Lung (tissue), 12 donors: Measurements from ENCODE around the gene TENM4. TPM values are rescaled to one million over a fixed set of nuclear protein-coding genes. Genes with fewer than 3 reads are reported as not detected.

Experiments
- ATAC-seq: fragments of 200-7000 bp; cut with Tn5 transposase; one replicate; pipeline ENCODE4 v1.9.1; 2020; ENCODE audit warnings: moderate number of reproducible peaks; ENCODE audit not compliant: insufficient read depth, low FRiP score
- DNase-seq, 3 donors: peaks; one replicate each; pipeline ENCODE4 v3.0.0-alpha.2; 2013 to 2017
- H3K27ac ChIP-seq, 2 donors: one replicate each; pipeline ENCODE4 v1.5.1; 2013; ENCODE audit warnings: mild to moderate bottlenecking in 2 of 2, moderate library complexity in 2 of 2, control low read depth in 1 of 2, inconsistent platforms in 1 of 2, low read depth in 1 of 2, low read length in 1 of 2
- H3K27me3 ChIP-seq, 3 donors: one replicate each; pipeline ENCODE4 v1.5.1; 2013; ENCODE audit warnings: low read length in 2 of 3; ENCODE audit not compliant: control insufficient read depth in 3 of 3, insufficient read depth in 3 of 3
- H3K36me3 ChIP-seq, 4 donors: one replicate each; pipeline ENCODE4 v1.5.1; 2013; ENCODE audit warnings: low read length in 4 of 4, mild to moderate bottlenecking in 1 of 4, moderate library complexity in 1 of 4; ENCODE audit not compliant: control insufficient read depth in 4 of 4, insufficient read depth in 4 of 4
- H3K4me1 ChIP-seq, 5 donors: one replicate each; pipeline ENCODE4 v1.5.1; 2013; ENCODE audit warnings: low read length in 5 of 5, mild to moderate bottlenecking in 2 of 5, moderate library complexity in 1 of 5; ENCODE audit not compliant: control insufficient read depth in 5 of 5, insufficient read depth in 5 of 5
- H3K4me3 ChIP-seq: one replicate; pipeline ENCODE4 v1.5.1; 2013; ENCODE audit warnings: mild to moderate bottlenecking, control low read depth, moderate library complexity
- H3K9ac ChIP-seq, 2 donors: one replicate each; pipeline ENCODE4 v1.5.1; 2013; ENCODE audit warnings: low read length in 2 of 2, control low read depth in 1 of 2; ENCODE audit not compliant: insufficient read depth in 1 of 2
- H3K9me3 ChIP-seq, 4 donors: one replicate each; pipeline ENCODE4 v1.5.1; 2013; ENCODE audit warnings: low read length in 3 of 4, mild to moderate bottlenecking in 1 of 4, moderate library complexity in 1 of 4; ENCODE audit not compliant: control insufficient read depth in 4 of 4, insufficient read depth in 3 of 4
- WGBS, 2 donors: extraction: QIAGEN DNeasy Blood & Tissue Kit; methylation state at CpG; one replicate each; pipeline ENCODE4 v1.1.7; 2013; 5-methylcytosine and 5-hydroxymethylcytosine counted together
- polyA plus RNA-seq, 2 donors: library from polyadenylated mRNA; stranded (reverse); fragments of 200-250 nt; gene quantifications; one replicate each; pipeline ENCODE4 v1.2.1, GENCODE V29; 2013
- total RNA-seq, 2 donors: library from RNA; depleted of rRNA in 1 of 2; stranded (reverse); fragments of >200 nt in 1 of 2; gene quantifications; one replicate each; pipeline ENCODE4 v1.2.1, GENCODE V29; 2014 to 2021
- TF ChIP-seq, protein P1 (sequence below): IDR thresholded peaks from 2 replicates; pipeline ENCODE4 v1.5.1; 2012; ENCODE audit warnings: mild to moderate bottlenecking; ENCODE audit errors: control extremely low read depth, extremely low read depth
- donor health status: control.
- donor health status: control.
- donor health status: Bipolar disorder and iron deficiency.
- donor health status: healthy.
- donor health status: DM: yes; HTN: yes; CAD: no.

The TENM4 gene
- total and polyA plus RNA-seq, 4 donors = 0.28 to 16.4 (median 3.2) TPM

- H3K27me3 ChIP-seq = peaks cover 0 to 16% (median 13%) of the 10 kb centered on the region in 3 donors
- WGBS, 2 donors = 42 to 44% methylated on average over 5 of the region's 5 CpGs
- no peak for ATAC-seq
- no peaks in the 10 kb centered on the region for H3K36me3 ChIP-seq
- H3K9me3 ChIP-seq = peaks cover 0 to 7% (median 1%) of the 10 kb centered on the region in 4 donors
- TF ChIP-seq, protein P1, sequence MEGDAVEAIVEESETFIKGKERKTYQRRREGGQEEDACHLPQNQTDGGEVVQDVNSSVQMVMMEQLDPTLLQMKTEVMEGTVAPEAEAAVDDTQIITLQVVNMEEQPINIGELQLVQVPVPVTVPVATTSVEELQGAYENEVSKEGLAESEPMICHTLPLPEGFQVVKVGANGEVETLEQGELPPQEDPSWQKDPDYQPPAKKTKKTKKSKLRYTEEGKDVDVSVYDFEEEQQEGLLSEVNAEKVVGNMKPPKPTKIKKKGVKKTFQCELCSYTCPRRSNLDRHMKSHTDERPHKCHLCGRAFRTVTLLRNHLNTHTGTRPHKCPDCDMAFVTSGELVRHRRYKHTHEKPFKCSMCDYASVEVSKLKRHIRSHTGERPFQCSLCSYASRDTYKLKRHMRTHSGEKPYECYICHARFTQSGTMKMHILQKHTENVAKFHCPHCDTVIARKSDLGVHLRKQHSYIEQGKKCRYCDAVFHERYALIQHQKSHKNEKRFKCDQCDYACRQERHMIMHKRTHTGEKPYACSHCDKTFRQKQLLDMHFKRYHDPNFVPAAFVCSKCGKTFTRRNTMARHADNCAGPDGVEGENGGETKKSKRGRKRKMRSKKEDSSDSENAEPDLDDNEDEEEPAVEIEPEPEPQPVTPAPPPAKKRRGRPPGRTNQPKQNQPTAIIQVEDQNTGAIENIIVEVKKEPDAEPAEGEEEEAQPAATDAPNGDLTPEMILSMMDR = no peak
- H3K27ac ChIP-seq = no peak overlapping the region
- H3K9ac ChIP-seq = no peak overlapping the region
- no peaks in the 10 kb centered on the region for H3K4me1 ChIP-seq
- H3K4me3 ChIP-seq = no peak overlapping the region
- peak in 1 of 3 donors; percentile 9 for DNase-seq
These were observed 6.4 kb upstream of the TENM4 start for GRCh38 chr11:79447038-79447786.

- Histone ChIP-seq H3K9me3 (peaks cover 0 to 7% (median 2%) of the 10 kb centered on the region in 4 donors), H3K4me1 (peaks cover 0 to 11% (median 0%) of the 10 kb centered on the region in 5 donors), H3K27me3 (peaks cover 3 to 24% (median 24%) of the 10 kb centered on the region in 3 donors), H3K36me3 (no peaks in the 10 kb centered on the region), H3K4me3 (no peak overlapping the region), H3K9ac (no peak overlapping the region), H3K27ac (no peak overlapping the region)
- WGBS, 2 donors = 51 to 71% methylated on average over 1 of the region's 1 CpG
- ATAC-seq (no peak), DNase-seq (no peak)
- TF ChIP-seq, protein P1 = no peak
These were observed 4.1 kb upstream of the TENM4 start for GRCh38 chr11:79444923-79445322.

DNA sequence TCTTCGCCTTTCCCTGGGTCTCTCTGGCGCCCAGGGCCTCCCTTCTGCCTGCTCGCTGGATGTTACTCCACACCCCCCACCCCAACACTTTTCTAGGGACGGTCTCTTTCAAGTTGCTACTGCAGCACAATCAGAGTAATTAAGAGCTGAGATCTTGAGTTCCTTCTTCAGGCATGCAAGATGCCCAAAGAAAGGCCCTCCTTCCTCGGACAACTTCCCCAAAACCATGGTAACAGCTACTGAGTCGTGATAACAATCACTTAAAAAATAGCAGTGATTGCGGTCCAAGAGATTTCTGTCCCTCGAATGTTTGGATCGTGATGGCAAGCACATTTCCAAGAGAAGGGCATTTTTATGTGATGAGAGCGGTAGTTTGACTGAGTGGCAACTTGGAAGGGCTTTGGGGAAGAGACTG, 638 bp upstream of the TENM4 start:
- H3K4me3 ChIP-seq = no peak overlapping the region
- H3K9ac ChIP-seq = peak overlapping the region in 1 of 2 donors; percentile 42
- DNase-seq (peak; percentile 51 to 76 (median 67)), ATAC-seq (no peak)
- H3K9me3 ChIP-seq = peaks cover 0 to 7% (median 2%) of the 10 kb centered on the region in 4 donors
- WGBS, 2 donors = 6 to 13% methylated on average over 10 of the region's 10 CpGs
- peaks cover 5 to 34% (median 18%) of the 10 kb centered on the region in 5 donors for H3K4me1 ChIP-seq
- TF ChIP-seq, protein P1 = no peak
- H3K27ac ChIP-seq = no peak overlapping the region
- no peaks in the 10 kb centered on the region for H3K36me3 ChIP-seq
- peaks cover 6 to 52% (median 42%) of the 10 kb centered on the region in 3 donors for H3K27me3 ChIP-seq
